Activated T-helper 17 cell treated with anti-CD3 and anti-CD28 coated beads, Interleukin-2, amount 50 U/mL, for 72 hours (primary cell): ENCODE measurements around the gene ERF. TPM values are rescaled to one million over a fixed set of nuclear protein-coding genes. Genes with fewer than 3 reads are reported as not detected.
A peak's percentile ranks its signal among the peaks of the same experiment; 100 is the strongest.

Experiments used
- ATAC-seq: fragments of 150-1000 bp; cut with Tn5 transposase; replicated peaks from 2 replicates; pipeline ENCODE4 v1.10.0; 2021; ENCODE audit warnings: mild to moderate bottlenecking, moderate library complexity
- H3K27ac Mint-ChIP-seq: one replicate; pipeline ENCODE4 v1.8.0; 2022; ENCODE audit warnings: mixed read lengths
- H3K27me3 Mint-ChIP-seq: one replicate; pipeline ENCODE4 v1.8.0; 2022; ENCODE audit warnings: mixed read lengths
- H3K36me3 Mint-ChIP-seq: one replicate; pipeline ENCODE4 v1.8.0; 2022; ENCODE audit warnings: low read depth, mild to moderate bottlenecking, mixed read lengths
- H3K4me1 Mint-ChIP-seq: one replicate; pipeline ENCODE4 v1.8.0; 2022; ENCODE audit warnings: mixed read lengths
- H3K4me3 Mint-ChIP-seq: one replicate; pipeline ENCODE4 v1.8.0; 2022; ENCODE audit warnings: mild to moderate bottlenecking, mixed read lengths
- H3K9me3 Mint-ChIP-seq: one replicate; pipeline ENCODE4 v1.8.0; 2022; ENCODE audit warnings: mixed read lengths
- total RNA-seq, 2 donors: library from RNA; stranded (reverse); gene quantifications; one replicate each; pipeline ENCODE4 v1.2.3, GENCODE V29; 2022

ERF gene
- 10 to 100 TPM; 44.8 to 49.7 TPM for total RNA-seq

DNA sequence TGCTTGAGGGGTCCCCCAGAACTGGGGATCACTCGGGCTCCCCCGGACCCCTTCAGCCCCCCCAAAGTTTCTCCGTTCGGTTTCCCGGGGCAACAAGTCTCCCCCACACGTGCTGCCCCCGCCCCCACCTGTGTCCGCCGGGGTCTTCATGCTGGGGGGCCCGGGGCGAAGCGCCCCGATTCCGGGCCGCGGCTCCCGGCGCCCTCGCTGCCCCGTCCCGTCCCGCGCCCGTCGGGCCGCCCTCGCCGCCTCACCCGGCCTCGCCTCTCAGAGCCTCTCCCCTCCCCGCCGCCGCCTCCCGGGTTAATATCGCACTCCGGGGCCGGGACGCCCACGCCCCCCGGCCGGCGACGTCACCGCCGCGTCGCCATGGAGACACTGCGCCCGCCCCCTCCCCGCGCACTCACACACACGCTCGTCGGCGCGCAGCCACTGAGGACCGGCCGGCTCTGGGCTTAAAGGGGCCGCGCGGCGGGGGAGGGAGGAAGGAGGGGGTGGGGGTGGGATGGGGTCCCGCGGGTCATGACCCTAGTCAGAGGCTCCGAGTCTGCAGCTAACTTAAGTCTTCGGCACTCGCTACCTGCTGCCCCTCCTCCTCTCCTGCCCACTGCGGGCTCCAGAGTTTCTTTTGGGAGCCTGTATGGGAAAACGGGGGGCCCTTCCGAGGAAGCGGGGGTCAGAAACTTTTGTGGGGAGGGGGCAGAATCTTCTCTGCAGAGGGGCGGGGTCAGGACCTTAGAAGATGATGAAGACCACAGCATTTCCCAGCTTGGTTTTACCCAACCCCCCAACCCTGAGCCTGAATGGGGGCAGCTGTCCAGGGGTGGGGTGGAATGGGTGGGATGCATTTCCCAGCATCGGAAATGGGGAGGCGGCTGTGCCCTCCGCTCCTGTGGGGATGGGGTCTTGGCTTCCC lies at the start of gene ERF:
Gene ERF (minus strand): TSS at position 279 of the 916 bp plus-strand sequence. CDS start 129 bp downstream, at position 150.
- no peaks in the 10 kb centered on the region for H3K9me3 Mint-ChIP-seq
- peak within 1 kb of the TSS; percentile 61 for H3K4me3 Mint-ChIP-seq
- peaks cover 12% of the 10 kb centered on the region for H3K4me1 Mint-ChIP-seq
- peak; percentile 88 for ATAC-seq
- peaks cover 18% of the 10 kb centered on the region for H3K36me3 Mint-ChIP-seq
- H3K27me3 Mint-ChIP-seq: no peaks in the 10 kb centered on the region
- H3K27ac Mint-ChIP-seq: no peak within 1 kb of the TSS

DNA sequence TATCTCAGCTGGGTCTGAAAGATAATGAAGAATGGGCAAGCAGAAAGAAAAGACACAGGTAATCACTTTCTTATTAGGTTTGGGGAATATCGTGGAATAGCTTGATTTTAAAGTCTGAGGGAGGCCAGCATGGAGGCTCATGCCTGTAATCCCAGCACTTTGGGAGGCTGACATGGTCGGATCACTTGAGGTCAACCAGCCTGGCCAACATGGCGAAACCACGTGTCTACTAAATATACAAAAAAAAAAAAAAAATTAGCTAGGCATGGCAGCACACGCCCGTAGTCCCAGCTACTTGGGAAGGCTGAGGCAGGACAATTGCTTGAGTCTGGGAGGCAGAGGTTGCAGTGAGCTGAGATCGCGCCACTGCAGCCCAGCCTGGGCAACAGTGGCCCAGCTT lies 48.9 kb upstream of the ERF start:
- H3K27ac Mint-ChIP-seq: peak overlapping the region; percentile 82
- H3K4me1 Mint-ChIP-seq: peaks cover 12% of the 10 kb centered on the region

DNA sequence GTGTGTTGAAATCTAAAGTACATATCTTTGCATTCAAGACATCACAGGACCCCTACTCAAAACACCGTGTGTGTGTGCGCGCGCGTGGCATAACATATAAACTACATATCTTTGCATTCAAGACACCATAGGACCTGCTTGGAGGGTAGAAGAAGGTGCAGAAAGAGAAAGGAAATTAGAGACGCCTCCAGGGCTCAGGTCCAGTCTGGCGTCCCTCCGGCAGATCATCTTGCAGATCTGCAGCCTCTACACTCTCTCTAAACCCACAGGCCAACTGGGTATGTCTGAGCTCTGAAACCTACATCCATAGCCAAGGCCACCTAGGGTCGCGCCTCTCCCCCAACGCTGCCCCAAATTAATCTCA lies 48.2 kb upstream of the ERF start:
- H3K36me3 Mint-ChIP-seq: peaks cover 4% of the 10 kb centered on the region
- ATAC-seq: no peak
- H3K27ac Mint-ChIP-seq: peak overlapping the region; percentile 82
- H3K27me3 Mint-ChIP-seq: no peaks in the 10 kb centered on the region
- no peaks in the 10 kb centered on the region for H3K9me3 Mint-ChIP-seq
- H3K4me1 Mint-ChIP-seq: peaks cover 12% of the 10 kb centered on the region
- peak overlapping the region; percentile 89 for H3K4me3 Mint-ChIP-seq

More for the DNA sequence above, 48.9 kb upstream of the ERF start:
- Mint-ChIP-seq H3K27me3 (no peaks in the 10 kb centered on the region), H3K36me3 (peaks cover 4% of the 10 kb centered on the region), H3K9me3 (no peaks in the 10 kb centered on the region), H3K4me3 (peak overlapping the region; percentile 89)
- no peak for ATAC-seq

DNA sequence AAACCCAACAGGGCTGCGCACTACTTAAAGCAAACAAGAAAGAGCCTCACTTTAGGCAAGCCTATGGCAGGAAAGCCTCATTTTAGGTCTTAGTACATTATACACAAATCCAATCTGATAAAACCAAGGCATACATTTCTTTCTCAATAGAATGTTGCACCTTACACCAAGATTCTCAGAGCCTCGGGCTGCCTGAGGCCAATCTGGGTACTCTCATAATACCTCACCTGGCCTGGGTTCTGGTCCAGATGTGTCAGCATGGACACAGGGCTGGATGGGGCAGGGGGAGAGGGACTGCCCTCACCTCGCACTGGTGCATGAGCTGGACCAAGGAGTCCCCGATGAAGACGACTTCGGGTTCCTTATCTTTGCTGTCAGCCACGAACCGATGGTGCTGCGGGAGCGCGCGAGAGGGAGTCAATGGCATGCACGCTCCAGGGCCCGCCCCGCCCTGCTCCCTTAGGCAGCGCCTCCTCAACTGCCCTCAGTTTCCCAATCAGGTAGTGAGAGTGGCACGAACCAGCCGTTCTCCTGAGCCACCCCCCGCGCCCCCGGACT lies 46.8 kb upstream of the ERF start, which contains the start of gene PRR19:
Gene PRR19 (plus strand): TSS at position 487 of the 558 bp plus-strand sequence. CDS start 7,453 bp downstream, outside the sequence.
- H3K9me3 Mint-ChIP-seq: no peaks in the 10 kb centered on the region
- H3K4me3 Mint-ChIP-seq: peak within 1 kb of the TSS; percentile 89
- no peaks in the 10 kb centered on the region for H3K27me3 Mint-ChIP-seq
- ATAC-seq: peak; percentile 53
- peaks cover 4% of the 10 kb centered on the region for H3K36me3 Mint-ChIP-seq
- peaks cover 12% of the 10 kb centered on the region for H3K4me1 Mint-ChIP-seq
- H3K27ac Mint-ChIP-seq: peak within 1 kb of the TSS; percentile 82

DNA sequence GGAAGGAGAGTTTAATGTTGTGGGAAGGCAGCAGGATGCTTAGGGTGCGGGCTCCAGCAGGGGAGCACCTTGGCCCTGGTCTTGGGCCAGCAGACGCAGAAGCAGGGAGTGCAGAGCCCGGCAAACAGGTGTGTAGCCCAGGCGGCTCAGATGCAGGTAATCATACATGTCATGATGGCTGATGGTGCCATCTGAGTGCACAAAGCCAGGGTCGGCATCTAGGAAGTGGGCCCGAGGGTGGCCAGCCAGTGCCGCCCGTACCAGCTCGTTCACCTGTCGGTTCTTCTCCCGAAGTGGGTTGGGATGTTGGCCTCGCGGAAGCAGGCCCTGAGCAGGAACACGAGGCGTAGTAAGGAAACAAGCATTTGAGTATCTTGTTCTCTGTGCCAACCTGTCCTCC lies 42.1 kb upstream of the ERF start:
- Mint-ChIP-seq H3K4me1 (no peaks in the 10 kb centered on the region), H3K36me3 (peaks cover 37% of the 10 kb centered on the region), H3K27me3 (no peaks in the 10 kb centered on the region), H3K4me3 (no peak overlapping the region), H3K9me3 (no peaks in the 10 kb centered on the region), H3K27ac (no peak overlapping the region)
- ATAC-seq: no peak

DNA sequence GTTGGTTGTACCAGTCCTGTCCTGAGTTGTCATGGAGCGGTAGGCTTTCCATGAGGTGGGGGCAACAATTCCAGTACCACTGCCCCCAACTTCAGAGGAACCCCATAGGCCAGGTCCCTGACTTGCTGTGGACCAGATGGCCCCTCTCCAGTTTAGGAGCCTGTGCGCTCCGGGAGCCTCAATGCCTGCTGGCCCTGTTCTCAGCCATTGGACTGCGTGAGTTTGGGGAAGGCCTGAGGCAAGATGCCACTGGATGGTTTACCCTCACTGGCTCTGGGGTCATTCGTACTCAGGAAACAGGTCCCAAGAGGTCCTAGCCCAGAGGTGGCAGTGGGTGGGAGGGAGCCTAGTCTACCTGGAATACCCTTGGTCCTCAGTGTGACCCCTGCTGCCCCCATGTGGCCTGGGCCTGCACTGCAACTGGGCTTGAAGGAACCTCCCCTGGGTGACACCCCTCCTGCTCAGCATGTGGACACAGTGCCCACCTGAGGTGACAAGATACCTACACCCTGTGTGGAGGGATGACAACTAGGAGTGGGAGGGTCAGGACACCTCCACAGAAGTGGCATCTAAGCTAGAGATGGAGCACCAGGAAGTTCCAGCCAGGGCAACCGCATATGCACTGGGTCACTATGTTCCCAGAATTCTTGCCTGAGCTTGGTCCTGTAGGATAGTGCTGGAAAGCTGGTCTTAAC lies 41.0 kb upstream of the ERF start:
- Mint-ChIP-seq H3K36me3 (peaks cover 47% of the 10 kb centered on the region), H3K4me3 (no peak overlapping the region), H3K27ac (no peak overlapping the region), H3K4me1 (peaks cover 7% of the 10 kb centered on the region), H3K27me3 (no peaks in the 10 kb centered on the region), H3K9me3 (no peaks in the 10 kb centered on the region)
- peak; percentile 81 for ATAC-seq

DNA sequence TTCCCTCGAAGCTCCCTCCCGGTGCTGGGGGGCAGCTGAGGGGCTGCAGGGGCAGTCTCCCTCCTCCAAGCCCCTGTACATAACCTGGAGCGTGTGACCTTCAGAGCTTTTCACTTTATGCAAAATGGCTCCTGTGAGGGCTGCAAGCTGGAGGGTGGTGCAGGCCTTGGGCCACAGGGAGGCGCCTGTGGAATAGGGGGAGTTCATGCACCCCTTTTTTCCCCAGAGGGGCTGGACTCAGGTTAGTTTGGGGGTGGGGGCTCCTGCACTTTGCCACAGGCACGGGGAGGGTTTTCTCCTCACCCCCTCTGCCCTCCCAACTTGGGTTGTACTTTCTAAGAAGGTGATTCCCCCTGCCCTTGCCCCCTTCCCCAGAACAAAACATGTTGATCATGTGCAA lies 40.4 kb upstream of the ERF start:
- Mint-ChIP-seq H3K9me3 (no peaks in the 10 kb centered on the region), H3K4me1 (peaks cover 7% of the 10 kb centered on the region), H3K36me3 (peaks cover 51% of the 10 kb centered on the region), H3K4me3 (no peak overlapping the region), H3K27me3 (no peaks in the 10 kb centered on the region), H3K27ac (no peak overlapping the region)
- ATAC-seq: no peak

DNA sequence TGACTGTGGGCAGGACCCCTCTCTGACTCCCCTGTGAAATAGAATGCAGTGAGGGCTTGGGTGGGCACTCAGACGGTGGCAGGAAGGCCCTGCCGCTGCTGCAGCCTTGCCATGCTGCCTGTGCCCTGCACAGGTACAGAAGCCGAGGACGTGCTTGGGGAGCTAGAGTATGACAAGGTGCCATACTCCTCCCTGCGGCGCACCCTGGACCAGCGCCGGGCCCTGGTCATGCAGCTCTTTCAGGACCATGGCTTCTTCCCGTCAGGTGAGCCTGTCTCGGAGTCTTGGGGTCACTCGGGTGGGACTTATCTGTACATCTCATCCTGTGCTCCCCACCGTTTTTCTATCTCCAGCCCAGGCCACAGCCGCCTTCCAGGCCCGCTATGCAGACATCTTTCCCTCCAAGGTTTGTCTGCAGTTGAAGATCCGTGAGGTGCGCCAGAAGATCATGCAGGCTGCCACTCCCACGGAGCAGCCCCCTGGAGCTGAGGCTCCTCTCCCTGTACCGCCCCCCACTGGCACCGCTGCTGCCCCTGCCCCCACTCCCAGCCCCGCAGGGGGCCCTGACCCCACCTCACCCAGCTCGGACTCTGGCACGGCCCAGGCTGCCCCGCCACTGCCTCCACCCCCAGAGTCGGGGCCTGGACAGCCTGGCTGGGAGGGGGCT lies 39.7 kb upstream of the ERF start:
- H3K4me3 Mint-ChIP-seq: no peak overlapping the region
- no peak for ATAC-seq
- H3K27ac Mint-ChIP-seq: no peak overlapping the region
- no peaks in the 10 kb centered on the region for H3K27me3 Mint-ChIP-seq
- H3K4me1 Mint-ChIP-seq: peaks cover 7% of the 10 kb centered on the region
- H3K36me3 Mint-ChIP-seq: peaks cover 55% of the 10 kb centered on the region
- no peaks in the 10 kb centered on the region for H3K9me3 Mint-ChIP-seq

DNA sequence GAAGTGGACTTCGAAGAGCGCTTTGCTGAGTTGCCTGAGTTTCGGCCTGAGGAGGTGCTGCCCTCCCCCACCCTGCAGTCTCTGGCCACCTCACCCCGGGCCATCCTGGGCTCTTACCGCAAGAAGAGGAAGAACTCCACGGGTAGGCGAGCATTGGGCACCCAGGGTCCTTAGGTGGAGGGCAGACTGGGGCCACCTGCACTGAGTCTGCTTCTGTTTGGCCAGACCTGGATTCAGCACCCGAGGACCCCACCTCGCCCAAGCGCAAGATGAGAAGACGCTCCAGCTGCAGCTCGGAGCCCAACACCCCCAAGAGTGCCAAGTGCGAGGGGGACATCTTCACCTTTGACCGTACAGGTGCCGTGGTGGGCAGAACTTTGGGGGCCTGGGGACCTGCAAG lies 39.0 kb upstream of the ERF start:
- no peak overlapping the region for H3K27ac Mint-ChIP-seq
- no peak for ATAC-seq
- H3K36me3 Mint-ChIP-seq: peaks cover 61% of the 10 kb centered on the region
- no peaks in the 10 kb centered on the region for H3K9me3 Mint-ChIP-seq
- H3K27me3 Mint-ChIP-seq: no peaks in the 10 kb centered on the region
- H3K4me1 Mint-ChIP-seq: peaks cover 7% of the 10 kb centered on the region
- H3K4me3 Mint-ChIP-seq: no peak overlapping the region

DNA sequence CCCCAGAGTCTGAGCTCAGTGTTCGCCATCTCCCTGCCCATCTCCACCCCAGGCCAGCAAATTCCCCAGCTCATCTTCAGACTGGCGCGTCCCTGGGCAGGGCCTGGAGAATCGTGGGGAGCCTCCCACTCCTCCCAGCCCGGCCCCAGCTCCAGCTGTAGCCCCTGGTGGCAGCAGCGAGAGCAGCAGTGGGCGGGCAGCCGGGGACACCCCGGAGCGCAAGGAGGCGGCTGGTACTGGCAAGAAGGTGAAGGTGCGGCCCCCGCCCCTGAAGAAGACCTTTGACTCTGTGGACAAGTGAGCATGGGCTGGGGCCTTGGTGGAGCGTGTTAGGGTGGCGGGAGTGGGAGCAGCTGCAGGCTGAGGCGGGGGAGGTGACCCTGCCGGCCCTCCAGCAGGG lies 38.6 kb upstream of the ERF start:
- peaks cover 65% of the 10 kb centered on the region for H3K36me3 Mint-ChIP-seq
- H3K4me3 Mint-ChIP-seq: no peak overlapping the region
- no peaks in the 10 kb centered on the region for H3K27me3 Mint-ChIP-seq
- no peak for ATAC-seq
- H3K9me3 Mint-ChIP-seq: no peaks in the 10 kb centered on the region
- H3K4me1 Mint-ChIP-seq: peaks cover 7% of the 10 kb centered on the region
- no peak overlapping the region for H3K27ac Mint-ChIP-seq

DNA sequence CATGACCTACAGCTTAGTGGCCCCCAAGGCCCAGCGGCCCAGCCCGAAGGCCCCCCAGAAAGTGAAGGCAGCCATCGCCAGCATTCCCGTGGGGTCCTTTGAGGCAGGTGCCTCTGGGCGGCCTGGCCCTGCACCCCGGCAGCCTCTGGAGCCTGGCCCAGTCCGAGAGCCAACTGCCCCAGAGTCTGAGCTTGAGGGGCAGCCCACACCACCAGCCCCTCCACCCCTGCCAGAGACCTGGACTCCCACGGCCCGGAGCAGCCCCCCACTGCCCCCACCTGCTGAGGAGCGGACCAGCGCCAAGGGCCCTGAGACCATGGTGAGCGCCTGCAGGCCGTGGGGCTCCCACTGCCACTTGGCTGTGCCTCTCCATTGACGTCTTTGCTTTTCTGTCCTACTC lies 38.0 kb upstream of the ERF start:
- no peaks in the 10 kb centered on the region for H3K9me3 Mint-ChIP-seq
- no peaks in the 10 kb centered on the region for H3K27me3 Mint-ChIP-seq
- H3K27ac Mint-ChIP-seq: no peak overlapping the region
- H3K36me3 Mint-ChIP-seq: peaks cover 71% of the 10 kb centered on the region
- no peak for ATAC-seq
- H3K4me1 Mint-ChIP-seq: peaks cover 7% of the 10 kb centered on the region
- H3K4me3 Mint-ChIP-seq: no peak overlapping the region

DNA sequence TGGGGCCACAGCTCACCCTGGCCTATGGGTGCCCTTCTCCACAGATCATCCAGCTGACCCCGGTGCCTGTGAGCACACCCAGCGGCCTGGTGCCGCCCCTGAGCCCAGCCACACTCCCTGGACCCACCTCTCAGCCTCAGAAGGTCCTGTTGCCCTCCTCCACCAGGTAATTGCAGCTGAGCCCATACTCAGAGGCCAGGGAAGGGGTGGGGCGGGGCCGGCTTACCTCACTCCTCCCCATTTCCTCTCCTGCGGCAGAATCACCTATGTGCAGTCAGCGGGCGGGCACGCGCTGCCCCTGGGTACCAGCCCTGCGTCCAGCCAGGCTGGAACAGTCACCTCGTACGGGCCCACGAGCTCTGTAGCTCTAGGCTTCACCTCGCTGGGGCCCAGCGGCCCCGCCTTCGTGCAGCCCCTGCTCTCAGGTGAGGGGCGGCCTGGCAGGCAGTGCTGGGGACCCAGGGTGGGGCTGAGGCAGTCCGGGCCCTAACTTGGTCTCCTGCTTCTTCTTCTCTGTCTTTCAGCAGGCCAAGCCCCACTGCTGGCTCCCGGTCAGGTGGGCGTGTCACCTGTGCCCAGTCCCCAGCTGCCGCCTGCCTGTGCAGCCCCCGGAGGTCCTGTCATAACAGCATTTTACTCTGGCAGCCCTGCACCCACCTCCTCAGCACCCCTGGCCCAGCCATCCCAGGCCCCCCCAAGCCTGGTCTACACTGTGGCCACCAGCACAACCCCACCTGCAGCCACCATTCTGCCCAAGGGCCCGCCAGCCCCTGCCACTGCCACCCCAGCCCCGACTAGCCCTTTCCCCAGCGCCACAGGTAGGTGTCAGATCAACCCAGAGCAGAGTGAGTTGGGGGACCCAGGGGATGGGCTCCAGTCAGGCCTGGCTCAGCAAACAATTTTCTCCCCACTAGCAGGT lies 37.4 kb upstream of the ERF start:
- Mint-ChIP-seq H3K4me3 (no peak overlapping the region), H3K27ac (no peak overlapping the region), H3K9me3 (no peaks in the 10 kb centered on the region), H3K4me1 (peaks cover 7% of the 10 kb centered on the region), H3K36me3 (peaks cover 78% of the 10 kb centered on the region), H3K27me3 (no peaks in the 10 kb centered on the region)
- ATAC-seq: no peak

DNA sequence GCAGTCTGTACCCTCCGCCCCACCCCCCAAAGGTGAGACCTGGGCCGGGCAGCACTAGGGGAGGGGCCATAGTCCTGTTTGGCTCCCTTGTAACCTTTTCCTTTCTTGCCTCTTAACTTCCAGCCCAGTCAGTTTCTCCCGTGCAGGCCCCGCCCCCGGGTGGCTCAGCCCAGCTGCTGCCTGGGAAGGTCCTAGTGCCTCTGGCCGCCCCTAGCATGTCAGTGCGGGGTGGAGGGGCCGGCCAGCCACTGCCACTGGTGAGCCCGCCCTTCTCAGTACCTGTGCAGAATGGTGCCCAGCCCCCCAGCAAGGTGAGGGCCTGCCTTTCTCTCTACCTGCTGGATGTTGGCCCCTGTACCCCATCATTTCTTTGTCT lies 36.5 kb upstream of the ERF start:
- Mint-ChIP-seq H3K27ac (no peak overlapping the region), H3K9me3 (no peaks in the 10 kb centered on the region), H3K4me3 (no peak overlapping the region), H3K36me3 (peaks cover 83% of the 10 kb centered on the region), H3K4me1 (peaks cover 7% of the 10 kb centered on the region), H3K27me3 (no peaks in the 10 kb centered on the region)
- ATAC-seq: no peak
